Body of pancreas (tissue), 4 donors: ENCODE results near the gene SOD3.

ENCODE experiments used
- CTCF ChIP-seq, 7 experiments: fragments of 450-650 bp in 4 of 7; fragments of 200-600 bp in 3 of 7; sonication (generic) in 3 of 7; IDR thresholded peaks; one replicate each; pipeline ENCODE4 v1.5.1; 2016 to 2019; ENCODE audit warnings: antibody characterized with exemption in 7 of 7
- POLR2A ChIP-seq, 3 donors: fragments of 450-650 bp; IDR thresholded peaks; one replicate each; pipeline ENCODE4 v1.6.1; 2016; ENCODE audit warnings: antibody characterized with exemption in 3 of 3, mild to moderate bottlenecking in 2 of 3

- TF ChIP-seq CTCF (IDR thresholded peaks at IDR 0.05) (no peak), POLR2A (IDR thresholded peaks at IDR 0.05) (no peak)
Observed at GRCh38 chr4:24775750-24776149, 19.6 kb upstream of the SOD3 start.
